NK-92 (cell line): ENCODE results near the gene TOR2A.

ENCODE experiments used
- DNase-seq: peaks from one replicate; lab custom pipeline; 2025; ENCODE audit not compliant: unreplicated experiment; lab: John Stamatoyannopoulos, UW

Gene TOR2A

GRCh38 chr9:127744398-127745110, 9.5 kb upstream of the TOR2A start:
- DNase-seq, result no peak

GRCh38 chr9:127742435-127743088, 7.5 kb upstream of the TOR2A start:
- no peak for DNase-seq

- DNase-seq, result no peak
Observed at GRCh38 chr9:127741831-127742434, 6.8 kb upstream of the TOR2A start.

- no peak for DNase-seq
Observed at GRCh38 chr9:127739614-127740330, 4.7 kb upstream of the TOR2A start.

- no peak for DNase-seq
Observed at GRCh38 chr9:127738666-127739065, 3.6 kb upstream of the TOR2A start.

- DNase-seq, result no peak
Observed at GRCh38 chr9:127735530-127736185, 564 bp upstream of the TOR2A start.

GRCh38 chr9:127734247-127734746, 797 bp downstream of the TOR2A start:
- no peak for DNase-seq

- no peak for DNase-seq
Observed at GRCh38 chr9:127733614-127734013, 1.5 kb downstream of the TOR2A start.

GRCh38 chr9:127732444-127732843, 2.6 kb downstream of the TOR2A start:
- no peak for DNase-seq

- DNase-seq, result no peak
Observed at GRCh38 chr9:127731938-127732337, 3.2 kb downstream of the TOR2A start.

- DNase-seq, result no peak
Observed at GRCh38 chr9:127730799-127731410, 4.2 kb downstream of the TOR2A start.

GRCh38 chr9:127730262-127730661, 4.8 kb downstream of the TOR2A start:
- DNase-seq, result no peak

- no peak for DNase-seq
Observed at GRCh38 chr9:127729522-127730256, 5.4 kb downstream of the TOR2A start.

- DNase-seq, result no peak
Observed at GRCh38 chr9:127728808-127729207, 6.3 kb downstream of the TOR2A start.

GRCh38 chr9:127726871-127727270, 8.2 kb downstream of the TOR2A start:
- DNase-seq, result no peak

GRCh38 chr9:127724012-127724411, 11.1 kb downstream of the TOR2A start:
- no peak for DNase-seq

- no peak for DNase-seq
Observed at GRCh38 chr9:127723444-127723843, 11.7 kb downstream of the TOR2A start.

GRCh38 chr9:127723013-127723412, 12.1 kb downstream of the TOR2A start:
- DNase-seq, result no peak

GRCh38 chr9:127722055-127722745, 12.9 kb downstream of the TOR2A start:
- DNase-seq, result no peak
